ENCODE measurements around the gene SPON1. TPM values are rescaled to one million over a fixed set of nuclear protein-coding genes. Genes with fewer than 3 reads are reported as not detected.

Gene SPON1
- total and polyA plus RNA-seq, 2 of the 8 experiments (the other 6 are each of a cell fraction or from before 2014, with no cell fraction given), result 1.5 to 5.4 TPM

DNA sequence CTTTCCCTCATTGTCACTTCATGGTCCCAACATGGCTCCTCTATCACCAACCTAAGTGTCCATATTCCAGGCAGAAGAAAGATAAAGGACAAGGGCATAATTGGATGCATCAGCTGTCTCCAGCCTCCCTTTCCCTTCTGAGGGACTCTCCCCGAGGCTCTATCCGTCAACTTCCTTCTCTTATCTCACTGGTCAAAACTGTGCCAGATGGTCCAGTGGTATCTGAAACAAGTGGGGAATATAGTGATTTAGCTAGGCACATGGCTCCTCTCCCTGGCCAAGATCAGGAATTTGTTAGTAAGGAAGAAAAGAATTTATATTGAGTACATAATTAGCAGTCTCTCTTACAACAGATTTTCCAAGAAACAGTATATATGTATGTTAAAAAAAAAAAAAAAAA lies 12.6 kb upstream of the SPON1 start:
- CTCF ChIA-PET (ENCODE audit: partially characterized antibody), result interaction anchor here (0.5 to 1.7 kb wide), 5 partner anchors 15 to 199 kb away, joined by 3 to 4 read pairs (median 3); no protein-coding TSS in a partner anchor
- no peaks in the 10 kb centered on the region for H3K79me1 ChIP-seq (ENCODE audit: low read depth, low read length)
- 83% methylated on average over 2 of the region's 2 CpGs; no CpG with 5 or more reads in 1 of the 2 experiments for WGBS, 2 experiments (ENCODE audit: extremely low coverage in 1 of 2, insufficient coverage in 1 of 2, insufficient read length in 1 of 2, insufficient replicate concordance in 2 of 2, low coverage in 1 of 2, low lambda C conversion rate in 2 of 2, missing lambda C conversion rate in 1 of 2)
- TF ChIP-seq, protein P1, sequence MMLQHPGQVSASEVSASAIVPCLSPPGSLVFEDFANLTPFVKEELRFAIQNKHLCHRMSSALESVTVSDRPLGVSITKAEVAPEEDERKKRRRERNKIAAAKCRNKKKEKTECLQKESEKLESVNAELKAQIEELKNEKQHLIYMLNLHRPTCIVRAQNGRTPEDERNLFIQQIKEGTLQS (IDR thresholded peaks at IDR 0.05; ENCODE audit: insufficient read depth, low read depth, low read length), result no peak
- TF ChIP-seq PHF8 (conservative IDR thresholded peaks at IDR 0.05; ENCODE audit: low read depth, low read length) (no peak), SIX5 (IDR thresholded peaks at IDR 0.05; ENCODE audit: low read depth, low read length) (no peak)

More for the DNA sequence above, 12.6 kb upstream of the SPON1 start:
- Histone ChIP-seq H3K36me3 (ENCODE audit: control insufficient read depth in 2 of 4, insufficient read depth in 4 of 4, low read length in 3 of 4) (no peaks in the 10 kb centered on the region), H2BK5ac (ENCODE audit: low read depth, low read length) (no peak overlapping the region), H3K27ac (ENCODE audit: low read depth, low read length) (no peak overlapping the region), H3K9me3 (ENCODE audit: insufficient read depth in 2 of 2, low read depth in 1 of 2, low read length in 1 of 2) (no peaks in the 10 kb centered on the region), H4K91ac (replicated peaks; ENCODE audit: insufficient read length, low read length) (no peak overlapping the region), H2AFZ (ENCODE audit: low read length) (no peak overlapping the region), H4K20me1 (replicated peaks in 1 of 2; ENCODE audit: control insufficient read depth in 1 of 2, insufficient read depth in 2 of 2, low read length in 2 of 2) (no peaks in the 10 kb centered on the region), H3K56ac (replicated peaks; ENCODE audit: insufficient read length, low read depth, low read length) (no peak overlapping the region), H2BK15ac (ENCODE audit: low read length) (no peak overlapping the region), H3K4me2 (ENCODE audit: insufficient read depth in 1 of 2, low read depth in 2 of 2, low read length in 2 of 2) (no peak overlapping the region), H3K18ac (ENCODE audit: extremely low read depth, low read length) (no peak overlapping the region), H3K27me3 (replicated peaks in 1 of 4; ENCODE audit: control insufficient read depth in 3 of 4, extremely low read depth in 1 of 4, insufficient read depth in 3 of 4, low read length in 3 of 4) (no peaks in the 10 kb centered on the region), H3K9ac (replicated peaks in 1 of 4; ENCODE audit: extremely low read depth in 1 of 4, low read depth in 3 of 4, low read length in 3 of 4) (no peak overlapping the region), H4K8ac (ENCODE audit: extremely low read depth, insufficient read depth, low read length) (no peak overlapping the region), H3K23ac (ENCODE audit: insufficient read length) (no peak overlapping the region), H2BK120ac (replicated peaks; ENCODE audit: low read depth, low read length) (no peak overlapping the region), H3K14ac (ENCODE audit: insufficient read length) (no peak overlapping the region), H3K79me2 (ENCODE audit: control insufficient read depth in 1 of 2, insufficient read depth in 2 of 2, low read length in 2 of 2) (no peaks in the 10 kb centered on the region), H3K4me1 (replicated peaks in 1 of 4; ENCODE audit: control insufficient read depth in 3 of 4, insufficient read depth in 4 of 4, low read length in 3 of 4) (no peaks in the 10 kb centered on the region), H3K4me3 (ENCODE audit: extremely low read depth in 1 of 4, insufficient read depth in 2 of 4, low read depth in 3 of 4, low read length in 4 of 4) (no peak overlapping the region), H3K4ac (replicated peaks; ENCODE audit: insufficient read length, low read depth, low read length) (no peak overlapping the region), H4K5ac (ENCODE audit: insufficient read length, low read depth, low read length) (no peak overlapping the region), H2BK12ac (ENCODE audit: low read depth, low read length) (no peak overlapping the region), H3K23me2 (ENCODE audit: low read depth, low read length) (no peaks in the 10 kb centered on the region), H2BK20ac (ENCODE audit: low read length) (no peak overlapping the region), H2AK5ac (ENCODE audit: low read depth, low read length) (no peak overlapping the region)
- FAIRE-seq, result no peak
- no peak for DNase-seq (ENCODE audit: low read depth in 1 of 2, low spot score in 2 of 2)
- POLR2A ChIA-PET (ENCODE audit: partially characterized antibody), result no interaction called here
